Stimulated activated CD4-positive, alpha-beta T cell treated with anti-CD3 and anti-CD28 coated beads, Interleukin-1b, Interleukin-23, amount 100 ng/mL, for 48 hours (primary cell): ENCODE results near the gene ARSA.
"Not testable (repeated sequence)": the region's sequence is repeated elsewhere in the genome, so short reads cannot be mapped to it uniquely, and the experiment has no call there.

ENCODE experiments used
- DNase-seq: peaks from one replicate; pipeline ENCODE4 v3.0.0-alpha.2; 2020

ARSA gene

DNA sequence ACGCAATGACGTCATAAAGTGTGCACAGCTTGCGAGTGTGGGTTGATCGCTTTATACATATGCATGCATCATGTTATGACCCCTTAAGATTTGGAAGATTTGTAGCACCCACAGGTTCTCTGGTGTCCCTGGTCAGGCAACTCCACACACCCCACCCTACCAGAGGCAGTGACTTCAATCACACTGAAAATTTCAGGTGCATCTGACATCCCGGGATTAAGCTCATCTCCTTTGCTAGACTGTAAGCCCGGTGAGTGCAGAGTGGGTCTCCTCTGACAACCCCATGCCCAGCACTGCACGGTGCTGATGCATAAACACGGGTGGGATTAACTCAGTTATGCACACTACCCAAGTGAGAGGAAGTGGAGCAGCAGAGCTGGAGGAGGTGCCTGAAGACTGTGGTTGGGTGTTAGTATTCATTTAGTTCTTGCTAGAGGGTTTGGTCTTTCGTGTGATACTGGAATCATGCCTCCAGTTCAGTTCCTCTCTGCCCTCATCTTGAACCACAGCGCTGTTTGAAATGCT, 6.5 kb downstream of the ARSA start:
- peak; percentile 63 for DNase-seq

DNA sequence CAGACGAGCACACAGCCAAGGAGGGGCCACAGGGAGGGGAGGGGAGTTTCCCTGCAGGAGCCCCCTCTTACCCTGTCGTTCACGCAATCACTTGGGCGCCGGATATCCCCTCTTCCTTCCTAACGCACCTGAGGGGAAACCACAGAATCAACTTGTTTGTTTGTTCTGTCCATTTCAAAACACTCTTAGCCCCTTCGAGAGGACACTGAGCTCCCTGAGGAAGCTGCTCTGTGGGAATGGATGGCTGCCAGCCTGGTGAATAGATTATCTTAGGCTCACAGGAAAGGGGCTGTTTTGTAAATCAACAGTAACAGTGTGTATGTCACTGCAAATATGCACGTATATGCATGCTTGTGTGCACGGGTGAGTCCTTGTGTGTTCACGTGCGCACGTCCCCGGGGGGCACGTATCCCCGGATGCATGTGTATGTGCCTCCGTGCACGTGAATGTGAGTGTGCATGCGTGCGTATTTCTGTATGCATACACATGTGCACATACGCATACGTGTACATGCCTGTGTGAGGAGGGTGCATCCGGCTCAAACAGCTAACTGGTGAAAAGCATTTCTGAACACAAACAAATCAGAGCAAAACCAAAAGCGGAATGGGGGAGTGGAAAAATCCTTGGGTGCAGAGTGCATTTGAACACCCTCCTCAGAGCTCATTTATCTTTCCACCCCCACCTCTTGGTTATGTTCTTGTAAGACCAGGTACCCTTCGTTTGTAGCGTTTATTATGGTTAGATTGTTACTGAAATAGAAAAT, 7.2 kb downstream of the ARSA start:
- DNase-seq = peak; percentile 77

DNA sequence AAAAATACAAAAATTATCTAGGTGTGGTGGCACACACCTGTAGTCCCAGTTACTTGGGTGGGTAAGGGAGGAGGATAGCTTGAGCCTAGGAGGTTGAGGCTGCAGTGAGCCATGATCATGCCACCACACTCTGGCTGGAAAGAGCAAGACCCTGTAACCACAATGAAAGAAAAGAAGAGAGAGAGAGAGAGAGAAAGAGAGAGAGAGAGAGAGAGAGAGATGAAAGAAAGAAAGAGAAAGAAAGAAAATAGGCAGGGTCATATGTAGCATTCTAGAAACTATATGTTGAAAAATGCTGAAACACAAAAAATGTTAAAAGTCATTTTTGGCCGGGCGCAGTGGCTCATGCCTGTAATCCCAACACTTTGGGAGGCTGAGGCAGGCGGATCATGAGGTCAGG, 13.7 kb downstream of the ARSA start:
- DNase-seq = not testable (repeated sequence)

DNA sequence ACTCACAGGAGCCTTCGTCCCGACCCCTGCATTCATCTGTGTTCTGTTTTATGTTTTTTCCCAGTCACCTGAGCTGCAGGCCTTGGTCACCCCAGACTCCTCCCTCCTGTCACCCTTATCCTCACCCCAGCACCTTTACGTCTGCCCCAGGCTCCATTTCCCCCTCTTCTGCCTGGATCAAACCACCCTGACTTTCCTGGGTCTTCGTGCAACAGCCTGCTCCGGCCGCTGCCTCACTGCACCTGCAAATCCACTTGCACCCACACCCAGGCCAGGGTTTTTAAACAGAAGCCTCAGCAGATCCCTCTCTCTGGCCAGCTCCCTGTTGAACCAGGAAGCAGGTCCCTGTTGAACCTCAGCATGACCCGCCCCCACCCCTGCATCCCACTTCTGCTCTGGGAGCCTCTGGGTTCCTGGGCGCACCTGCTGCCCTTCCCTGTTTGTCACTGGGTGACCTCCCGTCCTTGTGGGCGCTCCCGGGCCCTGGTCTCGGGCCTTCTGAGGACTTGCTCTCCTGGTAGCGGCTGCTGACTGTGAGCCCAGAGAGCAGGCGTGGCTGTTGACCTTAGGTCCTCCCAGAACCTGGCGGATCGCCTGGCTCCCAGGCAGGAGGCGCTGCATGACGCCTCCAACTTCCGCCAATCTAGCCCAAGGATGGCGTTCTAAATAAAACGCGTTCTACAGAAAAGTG, 14.5 kb downstream of the ARSA start:
- no peak for DNase-seq

DNA sequence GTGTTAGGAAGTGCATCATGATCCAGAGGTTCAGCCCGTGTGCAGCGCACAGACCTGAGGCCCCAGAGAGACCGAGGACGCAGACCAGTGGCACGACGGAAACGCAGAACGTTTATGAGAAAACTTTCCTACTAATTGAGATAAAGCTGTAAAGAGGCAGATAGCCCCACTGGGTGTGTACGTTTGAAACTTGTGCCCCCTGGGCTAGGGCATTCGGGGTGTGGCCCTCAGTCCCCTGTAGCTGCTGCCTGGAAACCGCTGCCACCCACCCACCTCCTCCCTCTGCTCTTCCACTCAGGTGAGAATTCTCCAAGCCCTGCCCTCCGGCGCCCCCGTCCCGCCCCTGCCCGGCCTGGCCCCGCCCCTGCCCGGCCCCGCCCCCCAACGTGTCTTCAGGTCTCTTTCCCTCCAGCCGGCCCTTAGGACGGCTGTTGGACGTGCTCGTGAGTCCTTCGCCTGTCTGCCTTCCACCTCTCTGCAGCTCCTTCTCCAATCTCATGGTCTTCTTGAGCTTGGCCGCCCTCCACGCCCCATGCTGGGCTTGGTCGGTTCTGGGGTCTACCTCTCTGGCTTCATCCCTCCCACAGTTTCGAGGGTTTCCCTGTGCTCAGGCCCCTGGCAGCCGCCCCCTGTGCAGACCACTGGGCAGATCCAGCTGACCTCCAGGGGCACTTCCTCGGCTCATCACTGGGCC, 15.3 kb downstream of the ARSA start:
- no peak for DNase-seq

DNA sequence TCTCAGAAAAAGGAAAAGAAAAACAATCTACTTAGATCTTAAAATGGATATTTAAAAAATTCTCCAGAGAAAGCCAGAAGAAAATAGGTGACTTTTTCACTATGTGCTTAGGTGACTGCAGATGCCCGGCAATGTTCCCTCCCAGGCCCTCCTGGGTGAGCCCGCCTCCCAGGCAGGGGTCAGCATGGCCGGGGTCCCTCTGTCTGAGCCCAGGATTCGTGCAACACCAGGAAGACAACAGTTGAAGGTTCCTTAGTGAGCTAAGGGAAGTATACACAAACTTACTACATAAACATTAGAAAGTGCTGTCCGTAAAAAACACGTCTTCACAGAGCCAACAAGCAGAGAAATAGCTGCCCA, 15.8 kb downstream of the ARSA start:
- no peak for DNase-seq

DNA sequence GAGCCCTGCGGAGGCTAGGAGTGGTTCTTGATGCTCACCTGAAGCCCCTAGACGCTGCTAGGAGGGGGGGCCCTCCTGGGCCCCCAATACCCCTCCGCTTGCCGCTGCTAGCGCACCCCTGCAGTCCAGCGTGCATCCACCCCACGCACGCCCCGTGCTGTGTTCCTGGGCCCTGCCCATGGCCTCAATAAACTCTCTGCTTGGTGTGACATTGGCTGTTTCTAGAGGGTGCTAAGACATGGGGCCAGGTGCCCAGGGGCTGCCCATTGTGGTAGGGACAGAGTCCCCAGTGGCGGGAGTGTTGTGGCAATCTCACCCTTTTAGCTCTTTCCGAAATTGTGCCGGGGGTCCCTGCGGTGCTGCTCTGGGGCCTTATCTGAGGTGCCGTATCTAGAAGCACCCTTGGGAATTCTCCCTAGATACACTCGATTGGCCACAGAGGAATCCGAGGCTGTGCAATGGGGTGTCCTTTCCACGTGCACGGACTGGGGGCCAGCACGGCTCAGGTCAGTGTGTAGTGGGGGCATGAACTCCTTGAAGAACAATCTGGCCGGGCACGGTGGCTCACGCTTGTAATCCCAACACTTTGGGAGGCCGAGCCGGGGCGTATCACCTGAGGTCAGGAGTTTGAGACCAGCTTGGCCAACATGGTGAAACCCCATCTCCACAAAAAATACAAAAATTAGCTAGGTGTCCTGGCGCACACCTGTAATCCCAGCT, 16.5 kb downstream of the ARSA start:
- no peak for DNase-seq

DNA sequence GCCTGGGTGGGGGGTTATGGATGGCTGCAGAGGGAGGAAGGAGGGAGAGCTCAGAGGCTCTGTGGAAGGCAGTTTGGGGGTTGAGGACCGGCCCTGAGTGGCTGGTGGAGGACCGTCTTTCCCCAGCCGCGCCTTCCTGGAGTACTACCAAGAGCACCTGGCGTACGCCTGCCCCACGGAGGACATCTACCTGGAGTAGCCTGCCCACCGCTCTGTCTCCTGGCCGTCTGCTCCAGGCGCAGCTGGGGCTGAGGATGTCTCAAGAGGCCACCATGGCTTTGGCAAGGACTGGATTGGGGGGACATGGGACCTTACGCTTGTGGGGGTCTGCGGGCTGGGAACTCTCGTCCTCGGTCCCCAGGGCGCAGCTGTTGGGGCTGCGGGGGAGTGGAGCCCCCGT, 17.4 kb downstream of the ARSA start:
- DNase-seq = no peak

DNA sequence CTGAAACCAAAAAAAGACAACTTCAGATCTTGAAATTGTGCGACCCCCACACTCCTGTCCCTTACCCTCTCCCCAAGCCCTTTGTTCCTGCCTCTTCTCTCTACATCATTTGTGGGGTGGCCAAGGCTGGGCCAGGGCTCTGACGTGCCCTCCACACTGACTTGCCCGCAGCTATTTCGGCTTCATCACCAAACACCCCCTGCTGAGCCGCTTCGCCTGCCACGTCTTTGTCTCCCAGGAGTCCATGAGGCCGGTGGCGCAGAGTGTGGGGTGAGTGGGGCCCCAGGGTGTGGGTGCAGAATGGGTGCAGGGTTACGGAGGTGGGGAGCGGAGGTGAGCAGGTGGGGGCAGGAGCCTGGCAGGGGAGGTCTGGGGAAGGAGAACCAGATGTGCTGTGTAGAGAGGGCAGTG, 17.9 kb downstream of the ARSA start:
- no peak for DNase-seq

DNA sequence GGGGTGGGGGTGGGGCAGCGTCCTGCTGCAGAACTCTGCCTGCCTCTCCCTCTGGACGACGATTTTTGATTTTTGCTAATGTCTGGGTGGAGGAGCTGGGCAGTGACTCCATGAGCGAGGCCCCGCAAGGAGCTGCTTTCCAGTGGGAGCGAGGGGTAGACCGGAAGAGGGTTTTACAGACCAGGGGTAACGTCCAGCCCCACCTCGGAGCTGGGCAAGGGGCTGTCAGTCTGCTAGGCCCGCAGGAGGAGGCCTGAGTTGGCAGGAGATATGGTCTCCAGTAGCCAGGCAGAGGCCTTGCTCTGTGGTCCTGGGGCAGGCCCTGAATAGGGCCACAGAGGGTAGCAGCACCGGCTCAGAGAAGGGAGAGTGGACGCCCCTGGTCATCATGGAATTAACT, 18.4 kb downstream of the ARSA start:
- no peak for DNase-seq

DNA sequence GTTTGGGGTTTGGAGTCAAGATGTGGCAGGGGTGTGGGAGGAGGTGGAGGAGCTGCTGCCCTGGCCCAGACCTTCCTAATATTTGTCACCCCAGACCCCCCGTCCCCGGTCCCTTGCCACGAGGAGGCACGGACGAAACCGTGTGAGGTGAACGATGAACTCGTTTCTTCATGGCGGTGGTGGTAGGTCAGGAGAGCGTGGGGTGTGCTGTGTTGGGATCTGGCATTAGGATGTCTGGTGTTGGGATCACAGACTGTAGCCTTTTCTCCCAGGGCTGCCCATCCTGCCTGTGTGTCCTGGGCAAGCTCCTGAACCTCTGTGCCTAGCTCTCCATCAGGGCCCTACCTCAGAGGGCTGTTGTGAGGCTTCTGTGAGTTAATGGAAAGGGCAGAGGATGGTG, 19.0 kb downstream of the ARSA start:
- no peak for DNase-seq

DNA sequence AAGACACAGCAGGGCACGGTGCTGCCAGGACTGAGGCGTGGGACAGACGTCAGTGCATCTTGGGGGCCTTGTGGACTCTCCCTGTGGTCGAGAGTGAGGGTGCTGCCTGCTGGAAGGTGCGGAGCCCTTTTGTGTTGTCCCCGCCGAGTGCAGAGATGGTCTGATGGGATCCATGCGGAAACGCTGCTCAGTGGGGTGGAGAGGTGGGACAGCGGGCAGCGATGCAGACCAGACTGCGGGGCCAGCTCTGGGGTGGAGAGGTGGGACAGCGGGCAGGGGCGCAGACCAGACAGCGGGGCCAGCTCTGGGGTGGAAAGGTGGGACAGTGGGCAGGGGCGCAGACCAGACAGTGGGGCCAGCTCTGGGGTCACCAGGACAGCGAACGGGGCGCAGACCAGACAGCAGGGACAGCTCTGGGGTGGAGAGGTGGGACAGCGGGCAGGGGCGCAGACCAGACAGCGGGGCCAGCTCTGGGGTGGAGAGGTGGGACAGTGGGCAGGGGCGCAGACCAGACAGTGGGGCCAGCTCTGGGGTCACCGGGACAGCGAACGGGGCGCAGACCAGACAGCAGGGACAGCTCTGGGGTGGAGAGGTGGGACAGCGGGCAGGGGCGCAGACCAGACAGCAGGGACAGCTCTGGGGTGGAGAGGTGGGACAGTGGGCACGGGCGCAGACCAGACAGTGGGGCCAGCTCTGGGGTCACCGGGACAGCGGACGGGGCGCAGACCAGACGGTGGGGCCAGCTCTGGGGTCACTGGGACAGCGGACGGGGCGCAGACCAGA, 19.7 kb downstream of the ARSA start:
- DNase-seq = not testable (repeated sequence)

DNA sequence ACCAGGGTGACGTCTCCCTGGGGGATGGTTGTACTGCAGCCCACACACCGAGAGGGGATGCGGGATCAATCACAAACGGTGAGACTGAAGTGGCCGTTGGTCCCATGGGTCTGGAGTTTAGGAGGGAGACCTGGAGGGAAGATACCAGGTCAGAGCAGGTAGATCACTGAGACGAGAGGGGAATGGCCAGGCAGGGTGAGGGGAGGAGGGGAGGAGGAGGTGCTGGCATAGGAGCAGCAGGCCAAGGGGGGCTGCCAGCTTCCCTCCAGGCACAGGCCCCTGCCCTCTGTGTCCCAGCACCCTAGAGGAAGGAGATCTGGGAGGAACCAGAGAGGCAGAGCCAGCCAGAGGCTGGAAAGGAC, 20.3 kb downstream of the ARSA start:
- DNase-seq = no peak

DNA sequence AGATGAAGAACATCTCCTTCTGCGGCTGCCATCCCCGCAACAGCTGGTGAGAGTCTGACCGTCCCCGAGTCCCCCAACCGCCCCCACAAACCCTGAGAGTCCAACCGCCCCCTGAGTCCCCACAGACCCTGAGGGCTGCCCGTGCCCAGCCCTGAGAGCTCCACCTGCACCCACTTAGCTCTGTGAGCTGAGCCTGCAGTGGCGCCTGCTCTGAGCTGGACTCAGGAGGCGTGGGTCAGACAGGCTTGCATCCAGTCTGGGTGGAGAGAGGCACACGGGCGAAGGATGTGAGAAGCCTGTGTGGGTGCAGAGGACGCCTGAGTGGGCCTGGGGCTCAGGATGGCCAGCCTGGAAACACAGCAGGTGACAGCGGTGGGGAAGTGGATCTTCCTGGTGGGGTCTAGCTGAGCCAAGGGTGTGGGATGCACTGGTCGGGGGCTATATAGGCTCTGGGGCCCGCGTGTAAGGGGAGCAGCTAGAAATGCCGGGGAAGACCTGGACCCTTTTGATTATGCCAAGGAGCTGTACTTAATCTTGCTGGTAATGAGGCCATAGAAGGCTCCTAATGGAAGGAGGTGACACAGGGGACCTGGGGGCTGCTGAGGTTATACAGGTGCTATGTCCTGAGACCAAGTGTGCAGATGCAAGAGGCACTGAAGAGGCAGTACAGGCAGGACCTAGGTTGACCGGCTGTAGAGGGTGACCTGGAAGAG, 20.9 kb downstream of the ARSA start:
- no peak for DNase-seq

DNA sequence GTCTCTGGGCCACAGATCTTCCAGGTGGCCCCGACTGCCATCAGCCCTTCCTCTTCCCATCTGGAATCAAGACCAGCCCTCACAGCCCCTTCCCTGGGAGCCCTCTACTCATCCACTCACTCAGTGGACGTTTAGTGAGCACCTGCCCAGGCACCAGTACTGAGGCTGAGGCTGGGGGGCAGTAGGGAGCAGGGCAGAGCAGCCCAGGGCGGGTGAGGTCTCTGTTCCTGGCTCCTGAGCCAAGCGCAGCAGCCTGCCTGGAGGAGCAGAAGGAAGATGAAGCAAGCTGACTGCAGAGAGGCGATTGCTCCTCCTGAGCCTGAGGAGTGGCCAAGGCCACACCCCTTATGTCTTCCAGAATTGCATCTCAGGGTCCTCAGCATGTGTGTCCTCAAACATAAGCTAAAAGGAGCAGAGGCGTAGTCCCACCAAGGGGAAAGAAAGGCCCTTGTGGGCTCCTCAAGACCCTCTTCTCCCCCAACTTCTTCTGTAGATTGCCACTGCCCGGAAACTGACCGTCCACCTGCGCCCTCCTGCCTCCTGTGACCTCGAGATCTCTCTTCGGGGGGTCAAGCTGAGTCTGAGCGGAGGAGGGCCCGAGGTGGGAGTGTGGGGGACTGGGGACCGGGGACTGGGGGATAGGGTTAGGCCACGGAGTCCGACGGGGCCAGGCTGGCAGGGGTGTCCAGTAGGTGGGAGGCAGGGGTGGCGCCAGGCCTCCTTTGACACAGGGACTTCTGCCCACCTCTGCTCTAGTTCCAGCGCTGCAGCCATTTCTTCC, 21.6 kb downstream of the ARSA start:
- no peak for DNase-seq

DNA sequence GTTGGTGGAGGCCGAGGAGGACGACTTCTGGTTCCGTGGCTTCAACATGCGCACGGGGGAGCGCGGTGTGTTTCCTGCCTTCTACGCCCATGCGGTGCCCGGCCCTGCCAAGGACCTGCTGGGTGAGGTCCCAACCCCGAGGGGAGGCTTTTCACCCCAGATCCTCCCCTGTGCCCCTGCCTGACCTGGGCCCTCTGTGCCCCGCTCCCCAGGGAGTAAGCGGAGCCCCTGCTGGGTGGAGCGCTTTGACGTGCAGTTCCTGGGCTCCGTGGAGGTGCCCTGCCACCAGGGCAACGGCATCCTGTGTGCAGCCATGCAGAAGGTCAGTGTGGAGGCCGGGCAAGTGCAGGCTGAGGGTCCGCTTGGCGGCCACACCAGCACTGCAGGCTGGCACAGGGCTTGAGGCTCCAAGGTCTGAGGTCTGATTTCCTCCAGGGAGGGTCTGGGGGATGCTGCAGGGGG, 22.3 kb downstream of the ARSA start:
- DNase-seq = no peak

DNA sequence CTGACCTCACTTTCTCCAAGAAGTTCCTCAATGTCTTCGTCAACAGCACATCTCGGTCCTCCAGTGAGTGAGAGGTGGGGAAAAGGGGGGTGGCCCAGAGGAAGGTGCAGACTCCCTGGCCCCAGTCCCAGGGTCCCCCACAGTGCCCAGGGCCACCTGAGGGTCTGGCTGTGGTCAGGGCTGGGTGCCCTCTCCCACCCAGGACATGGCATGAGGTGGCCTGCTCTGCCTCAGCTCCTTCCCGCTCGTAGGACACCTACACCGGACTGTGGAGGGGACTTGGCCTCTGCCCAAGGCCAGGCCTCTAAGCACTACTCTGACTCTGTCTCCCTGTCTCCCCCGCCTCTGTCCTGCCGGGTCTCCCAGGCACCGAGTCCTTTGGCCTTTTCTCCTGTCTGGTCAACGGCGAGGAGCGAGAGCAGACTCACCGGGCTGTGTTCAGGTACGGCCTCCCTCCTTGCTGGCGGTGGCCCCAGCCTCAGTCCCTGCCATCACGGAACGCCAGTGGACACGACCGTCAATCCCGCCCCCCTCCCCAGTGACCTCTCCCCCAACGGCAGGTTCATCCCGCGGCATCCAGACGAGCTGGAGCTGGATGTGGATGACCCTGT, 22.8 kb downstream of the ARSA start:
- no peak for DNase-seq

DNA sequence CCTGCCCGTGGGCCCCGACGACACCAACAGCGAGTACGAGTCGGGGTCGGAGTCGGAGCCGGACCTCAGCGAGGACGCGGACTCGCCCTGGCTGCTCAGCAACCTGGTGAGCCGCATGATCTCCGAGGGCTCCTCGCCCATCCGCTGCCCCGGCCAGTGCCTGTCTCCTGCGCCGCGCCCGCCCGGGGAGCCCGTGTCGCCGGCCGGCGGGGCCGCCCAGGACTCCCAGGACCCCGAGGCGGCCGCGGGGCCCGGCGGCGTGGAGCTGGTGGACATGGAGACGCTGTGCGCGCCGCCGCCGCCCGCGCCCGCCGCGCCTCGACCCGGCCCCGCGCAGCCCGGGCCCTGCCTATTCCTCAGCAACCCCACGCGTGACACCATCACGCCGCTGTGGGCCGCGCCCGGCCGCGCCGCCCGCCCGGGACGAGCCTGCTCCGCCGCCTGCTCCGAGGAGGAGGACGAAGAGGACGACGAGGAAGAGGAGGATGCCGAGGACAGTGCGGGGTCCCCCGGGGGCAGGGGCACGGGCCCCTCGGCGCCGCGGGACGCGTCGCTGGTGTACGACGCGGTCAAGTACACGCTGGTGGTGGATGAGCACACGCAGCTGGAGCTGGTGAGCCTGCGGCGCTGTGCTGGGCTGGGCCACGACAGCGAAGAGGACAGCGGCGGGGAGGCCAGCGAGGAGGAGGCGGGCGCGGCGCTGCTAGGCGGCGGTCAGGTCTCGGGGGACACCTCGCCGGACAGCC, 23.5 kb downstream of the ARSA start:
- no peak for DNase-seq

DNA sequence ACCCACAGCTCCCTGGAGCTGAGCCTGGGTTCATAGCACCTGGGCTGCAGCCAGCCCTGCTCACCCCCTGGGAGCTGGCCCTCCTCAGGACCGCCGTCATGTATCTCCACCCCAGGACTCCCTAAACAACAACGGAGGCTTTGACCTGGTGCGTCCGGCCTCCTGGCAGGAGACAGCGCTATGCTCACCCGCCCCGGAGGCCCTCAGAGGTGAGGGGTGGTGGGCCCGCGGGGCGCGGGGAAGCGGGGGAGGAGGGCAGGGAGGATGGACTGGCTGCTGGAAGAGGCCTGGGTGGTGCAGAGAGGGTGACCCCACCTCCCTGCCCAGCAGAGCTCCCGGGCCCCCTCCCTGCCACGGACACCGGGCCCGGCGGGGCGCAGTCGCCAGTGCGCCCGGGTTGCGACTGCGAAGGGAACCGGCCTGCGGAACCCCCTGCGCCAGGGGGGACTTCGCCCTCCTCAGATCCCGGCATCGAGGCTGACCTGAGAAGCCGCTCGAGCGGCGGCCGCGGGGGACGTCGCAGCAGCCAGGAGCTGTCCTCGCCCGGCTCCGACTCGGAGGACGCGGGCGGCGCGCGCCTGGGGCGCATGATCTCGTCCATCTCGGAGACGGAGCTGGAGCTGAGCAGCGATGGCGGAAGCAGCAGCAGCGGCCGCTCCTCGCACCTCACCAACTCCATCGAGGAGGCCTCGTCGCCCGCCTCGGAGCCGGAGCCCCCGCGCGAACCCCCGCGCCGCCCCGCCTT, 24.3 kb downstream of the ARSA start:
- no peak for DNase-seq
